ENCODE results near the gene COL10A1.

The COL10A1 gene

DNA sequence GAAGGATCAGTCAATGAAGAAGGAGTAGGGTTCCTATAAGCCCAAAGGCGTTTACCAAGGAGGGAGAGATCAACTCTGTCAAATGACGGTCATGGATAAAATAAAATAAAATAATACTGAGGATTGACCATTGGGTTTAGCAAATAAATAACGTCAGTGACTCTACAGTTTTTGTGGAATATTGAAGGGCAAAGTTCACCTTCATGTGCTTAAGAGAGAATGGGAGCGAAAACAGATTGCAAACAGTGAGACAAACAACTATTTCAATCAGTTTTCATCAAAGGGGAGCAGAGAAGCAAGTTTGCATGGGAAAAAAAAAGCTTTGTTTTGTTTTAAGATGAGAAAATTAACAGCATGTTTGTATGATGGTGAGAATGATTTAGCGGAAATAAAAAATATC is 42.9 kb downstream of the COL10A1 start:
- DNase-seq (ENCODE audit: low read depth): no peak

DNA sequence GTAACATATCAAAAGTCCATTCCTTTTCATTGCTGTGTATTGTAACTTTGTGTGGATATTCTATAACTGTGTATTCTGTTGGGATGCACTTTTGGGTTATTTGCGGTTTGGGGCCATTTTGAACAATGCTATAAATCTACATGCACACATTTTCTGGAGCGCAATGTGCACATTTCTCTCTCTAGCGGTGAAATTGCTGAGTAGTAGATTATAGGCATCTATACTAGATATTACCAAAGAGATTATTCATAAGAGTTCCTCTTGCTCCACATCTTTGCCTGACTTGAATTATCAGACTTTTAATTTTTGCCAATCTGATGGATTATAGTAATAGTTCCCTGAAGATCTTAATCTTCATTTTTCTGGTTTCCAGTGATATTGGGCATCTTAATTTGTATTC is 47.0 kb downstream of the COL10A1 start:
- DNase-seq (ENCODE audit: low read depth): no peak

DNA sequence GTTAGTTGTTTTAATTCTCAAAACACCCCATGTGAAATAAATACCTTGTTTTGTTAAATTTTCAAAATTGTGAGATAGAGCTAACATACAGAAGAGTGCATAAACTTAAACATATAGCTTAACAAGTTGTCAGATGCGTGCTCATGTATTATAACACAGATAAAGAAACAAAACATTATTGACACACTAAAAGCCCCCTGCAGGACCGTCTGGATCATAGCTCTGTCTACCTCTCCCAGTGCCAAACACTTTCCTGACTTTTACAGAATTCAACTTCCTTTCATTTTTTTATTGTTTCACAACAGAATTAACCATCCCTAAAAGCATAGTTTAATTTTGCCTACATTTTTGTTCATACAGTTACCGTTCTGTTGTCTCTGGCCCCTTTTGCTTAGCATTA is 47.4 kb downstream of the COL10A1 start:
- no peak for DNase-seq (ENCODE audit: low read depth)

DNA sequence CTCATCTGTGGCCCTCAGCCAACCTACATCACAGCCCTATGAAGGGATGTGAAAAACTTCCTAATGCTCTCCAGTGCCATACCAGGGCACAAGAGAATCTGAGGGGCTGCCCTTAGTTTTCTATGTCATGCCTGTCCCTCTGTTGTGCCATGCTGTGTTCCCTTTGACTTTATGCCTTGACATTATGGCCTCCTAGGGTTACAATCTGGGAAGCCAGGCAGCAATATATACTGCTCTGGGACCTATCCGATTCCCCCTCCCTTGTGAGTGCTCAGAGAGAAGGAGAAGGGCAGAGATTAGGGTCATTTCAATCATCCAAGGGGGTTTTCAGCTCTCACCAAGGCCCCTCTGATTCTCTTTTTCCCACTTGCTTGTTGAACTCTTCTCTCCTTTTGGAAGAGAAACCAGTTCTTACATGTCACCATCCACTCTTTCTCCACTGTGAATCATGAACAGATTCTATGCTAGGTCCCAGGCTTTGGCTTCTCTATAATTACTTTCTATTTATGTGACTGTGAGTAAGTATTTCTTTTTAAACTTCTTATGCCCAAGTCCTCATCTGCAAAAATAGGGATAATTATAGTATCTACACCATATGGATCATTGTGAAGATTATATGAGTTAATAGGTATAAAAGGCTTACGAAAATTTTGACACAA is 51.1 kb downstream of the COL10A1 start:
- DNase-seq (ENCODE audit: low read depth): no peak

DNA sequence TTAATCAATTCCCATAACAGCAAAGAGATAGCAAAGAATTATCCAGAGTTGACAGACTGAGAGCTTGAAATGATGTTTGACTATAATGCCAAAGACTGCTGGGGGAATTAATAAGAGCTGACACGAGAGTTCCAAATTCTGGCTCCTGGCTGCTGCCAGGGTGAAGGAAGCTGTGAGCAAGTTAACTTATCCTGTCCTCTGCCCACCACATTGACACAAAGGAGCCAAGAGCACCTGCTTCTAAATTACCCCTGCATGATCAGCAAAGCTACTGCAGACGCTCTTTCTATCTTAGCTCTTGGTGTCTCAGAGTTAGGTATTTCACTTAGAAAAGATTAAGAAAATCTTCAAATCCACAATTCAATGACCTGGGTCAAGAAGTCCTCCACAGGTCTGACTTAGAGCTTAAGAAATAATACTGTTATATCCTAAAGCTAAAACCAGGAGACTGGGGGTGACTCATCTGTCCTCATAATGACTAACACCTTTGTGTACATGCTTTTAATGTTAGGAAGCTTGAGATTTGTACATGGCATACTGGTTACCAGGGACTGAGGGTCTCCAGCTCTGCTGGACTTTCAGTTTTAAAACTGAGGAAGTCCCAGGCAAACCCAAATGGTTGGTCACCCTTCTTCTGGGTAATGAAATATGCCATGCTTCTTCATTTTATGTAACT is 52.0 kb downstream of the COL10A1 start:
- no peak for DNase-seq (ENCODE audit: low read depth)

DNA sequence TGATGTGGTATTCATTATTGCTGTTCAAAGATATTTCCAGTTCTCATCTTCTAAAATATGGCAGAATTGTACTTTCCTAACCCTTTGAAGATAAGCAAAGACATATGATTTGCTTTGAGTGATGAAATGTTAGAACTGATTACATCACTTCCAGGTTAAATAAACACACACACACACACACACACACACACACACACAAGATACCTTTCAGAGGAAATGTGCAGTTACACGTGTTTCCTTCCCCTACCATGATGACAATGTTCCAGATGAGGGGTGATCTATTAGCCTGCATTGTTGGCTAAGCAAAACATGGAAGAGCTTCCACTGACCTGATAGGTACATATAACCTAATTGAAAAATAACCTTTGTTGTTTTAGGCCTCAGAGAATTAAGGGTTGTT is 53.6 kb downstream of the COL10A1 start:
- DNase-seq (ENCODE audit: low read depth): no peak

DNA sequence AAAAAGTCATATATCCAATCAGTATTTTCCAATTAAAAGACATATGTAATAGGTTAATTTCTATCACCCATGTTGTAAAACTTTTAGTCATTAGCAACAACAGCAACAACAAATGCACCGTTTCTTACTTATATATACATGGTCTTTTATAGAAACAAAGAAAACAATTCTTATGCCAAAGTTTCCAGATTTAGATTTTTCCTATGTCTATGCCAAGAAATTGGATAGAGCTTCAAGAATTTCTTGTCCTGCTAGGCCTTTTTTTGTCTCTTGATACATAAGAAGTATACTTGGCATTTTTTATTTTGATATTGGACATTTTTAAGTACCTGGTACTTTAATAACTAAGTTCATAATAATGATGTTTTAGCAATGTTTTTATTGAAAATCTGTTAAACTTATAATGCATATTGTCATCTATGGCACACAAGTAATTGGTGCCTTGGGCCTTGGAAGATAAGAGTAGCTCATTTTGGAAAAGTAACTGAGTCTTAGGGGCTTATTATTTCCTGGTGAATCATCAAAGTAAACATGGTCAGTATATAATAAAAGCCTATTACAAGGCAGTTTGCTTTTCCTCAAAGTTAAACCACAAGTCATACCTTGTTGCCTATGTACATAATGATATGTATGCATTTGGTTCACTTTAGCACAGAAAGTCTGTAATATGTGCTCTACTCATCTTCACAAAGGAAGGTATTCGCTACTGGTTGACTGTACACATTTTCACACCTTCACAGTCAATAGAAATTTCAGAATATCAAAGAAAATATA is 55.1 kb downstream of the COL10A1 start:
- DNase-seq (ENCODE audit: low read depth): no peak

DNA sequence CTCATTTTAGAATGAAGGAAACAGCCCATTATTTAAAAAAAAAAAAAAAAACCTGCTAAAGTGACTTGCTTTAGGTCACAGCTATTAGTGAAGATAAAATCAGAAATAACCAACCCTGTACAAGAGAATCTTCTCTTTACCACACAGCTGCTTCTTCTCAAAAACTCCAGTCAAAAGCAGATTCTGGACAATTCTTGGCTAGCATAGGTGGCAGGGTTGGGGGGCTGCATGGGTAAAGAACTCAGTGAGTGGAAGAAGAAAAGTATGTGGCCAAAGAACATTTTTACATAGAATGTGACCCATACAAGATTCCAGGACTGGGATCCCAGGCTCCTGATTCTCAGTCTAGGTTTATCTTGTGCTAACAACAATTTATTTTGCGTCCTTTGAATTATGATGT is 55.8 kb downstream of the COL10A1 start:
- DNase-seq (ENCODE audit: low read depth): no peak

Measured in activated T-cell treated with anti-CD3 and anti-CD28 coated beads for 1 hour (primary cell).